ENCODE measurements around the gene RHOB. TPM values are rescaled to one million over a fixed set of nuclear protein-coding genes. Genes with fewer than 3 reads are reported as not detected.
A peak's percentile ranks its signal among the peaks of the same experiment; 100 is the strongest.

RHOB gene
- total RNA-seq, 1 donor from 2014 or later: 1,771 TPM

DNA sequence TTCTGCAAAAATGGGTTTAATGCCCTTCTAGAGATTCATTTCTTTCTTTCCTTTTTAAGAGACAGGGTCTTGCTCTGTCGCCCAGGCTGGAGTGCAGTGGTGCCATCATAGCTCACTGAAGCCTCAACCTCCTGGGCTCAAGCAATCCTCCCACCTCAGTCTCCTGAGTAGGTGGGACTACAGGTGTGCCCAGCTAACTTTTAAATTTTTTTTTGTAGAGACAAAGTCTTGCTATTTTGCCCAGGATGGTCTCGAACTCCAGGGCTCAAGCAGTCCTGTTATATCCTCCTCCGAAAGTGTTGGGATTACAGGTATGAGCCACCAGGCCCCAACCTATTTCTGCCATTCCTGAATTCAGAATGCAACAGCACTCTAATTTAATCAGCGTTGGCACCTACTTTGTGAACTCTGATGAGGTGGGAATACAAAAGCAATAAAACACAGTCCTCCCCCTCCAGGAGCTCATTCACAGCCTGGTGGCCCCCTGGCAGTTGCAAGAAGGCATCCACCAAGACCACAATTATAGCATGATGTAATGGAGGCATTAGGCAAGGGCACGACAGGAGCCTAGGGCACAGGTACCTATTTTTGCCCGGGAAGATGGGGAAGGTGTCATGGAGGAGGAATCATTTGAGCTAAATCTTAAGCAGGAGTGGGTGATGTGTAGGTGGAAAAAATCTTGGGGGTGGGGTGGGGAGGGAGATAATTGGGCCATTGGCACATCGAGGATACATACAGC lies 5.1 kb downstream of the RHOB start:
- Histone ChIP-seq H3K4me1 (peaks cover 47% of the 10 kb centered on the region), H3K4me3 (peak overlapping the region in 1 of 2 donors; percentile 16), H3K9me3 (no peaks in the 10 kb centered on the region), H3K36me3 (peaks cover 0 to 13% of the 10 kb centered on the region in 2 donors), H3K27me3 (no peaks in the 10 kb centered on the region), H3K27ac (peak overlapping the region; percentile 99)
- TF ChIP-seq, protein P1, sequence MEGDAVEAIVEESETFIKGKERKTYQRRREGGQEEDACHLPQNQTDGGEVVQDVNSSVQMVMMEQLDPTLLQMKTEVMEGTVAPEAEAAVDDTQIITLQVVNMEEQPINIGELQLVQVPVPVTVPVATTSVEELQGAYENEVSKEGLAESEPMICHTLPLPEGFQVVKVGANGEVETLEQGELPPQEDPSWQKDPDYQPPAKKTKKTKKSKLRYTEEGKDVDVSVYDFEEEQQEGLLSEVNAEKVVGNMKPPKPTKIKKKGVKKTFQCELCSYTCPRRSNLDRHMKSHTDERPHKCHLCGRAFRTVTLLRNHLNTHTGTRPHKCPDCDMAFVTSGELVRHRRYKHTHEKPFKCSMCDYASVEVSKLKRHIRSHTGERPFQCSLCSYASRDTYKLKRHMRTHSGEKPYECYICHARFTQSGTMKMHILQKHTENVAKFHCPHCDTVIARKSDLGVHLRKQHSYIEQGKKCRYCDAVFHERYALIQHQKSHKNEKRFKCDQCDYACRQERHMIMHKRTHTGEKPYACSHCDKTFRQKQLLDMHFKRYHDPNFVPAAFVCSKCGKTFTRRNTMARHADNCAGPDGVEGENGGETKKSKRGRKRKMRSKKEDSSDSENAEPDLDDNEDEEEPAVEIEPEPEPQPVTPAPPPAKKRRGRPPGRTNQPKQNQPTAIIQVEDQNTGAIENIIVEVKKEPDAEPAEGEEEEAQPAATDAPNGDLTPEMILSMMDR (IDR thresholded peaks at IDR 0.05): no peak
- TF ChIP-seq POLR2AphosphoS5 (IDR thresholded peaks at IDR 0.05; ENCODE audit: insufficient read depth in 1 of 2, low read depth in 1 of 2) (no peak), POLR2A (IDR thresholded peaks at IDR 0.05) (no peak)
- DNase-seq (ENCODE audit: extremely low spot score in 2 of 2): peak; percentile 67 to 86
- intact Hi-C loops (cut with DNase I): no loop called here

DNA sequence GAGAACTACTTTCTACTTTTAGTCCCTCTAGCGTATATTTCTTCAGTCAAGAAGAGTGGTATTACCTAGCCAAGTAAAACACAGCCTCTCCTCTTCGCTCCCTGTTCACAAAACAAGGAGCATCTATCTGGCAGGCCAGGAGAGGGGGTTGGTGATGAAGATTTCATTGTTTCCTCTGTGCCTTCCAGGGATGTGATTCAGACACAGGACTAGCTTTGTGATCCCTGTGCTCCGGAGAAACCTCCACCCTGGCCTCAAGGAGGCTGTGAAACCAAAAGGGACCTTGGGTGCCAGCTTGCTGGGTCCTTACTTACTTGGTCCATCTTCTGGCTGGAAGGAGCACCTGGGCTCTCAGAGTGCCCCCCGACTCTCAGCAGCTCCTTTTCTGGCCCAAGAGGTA lies 5.7 kb downstream of the RHOB start:
- Histone ChIP-seq H3K4me3 (no peak overlapping the region), H3K27ac (peak overlapping the region; percentile 99), H3K36me3 (peaks cover 0 to 13% of the 10 kb centered on the region in 2 donors), H3K27me3 (no peaks in the 10 kb centered on the region), H3K4me1 (peaks cover 53% of the 10 kb centered on the region), H3K9me3 (no peaks in the 10 kb centered on the region)
- TF ChIP-seq POLR2A (IDR thresholded peaks at IDR 0.05) (no peak), POLR2AphosphoS5 (IDR thresholded peaks at IDR 0.05; ENCODE audit: insufficient read depth in 1 of 2, low read depth in 1 of 2) (no peak)
- intact Hi-C loops (cut with DNase I): no loop called here
- peak; percentile 88 to 91 for DNase-seq (ENCODE audit: extremely low spot score in 2 of 2)

DNA sequence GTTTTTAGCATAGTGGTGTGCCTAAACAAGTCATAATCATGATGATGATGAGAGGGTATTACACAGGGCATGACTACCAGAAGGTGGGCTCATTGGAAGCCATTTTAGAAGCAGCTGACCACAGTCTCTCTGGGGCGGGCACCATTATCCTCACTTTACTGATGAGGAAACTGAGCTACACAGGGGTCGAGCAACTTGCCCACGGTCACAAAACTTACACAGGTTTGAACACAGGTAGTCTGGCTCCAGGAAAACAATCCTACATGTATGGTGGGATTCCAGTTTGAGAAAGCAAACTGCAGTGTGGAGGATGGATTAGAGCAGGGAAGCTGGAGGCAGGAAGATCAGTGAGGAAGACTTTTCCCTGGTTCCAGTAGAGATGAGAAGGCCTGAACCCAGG lies 6.2 kb downstream of the RHOB start:
- intact Hi-C loops (cut with DNase I): no loop called here
- no peak overlapping the region for H3K4me3 ChIP-seq
- peak; percentile 25 to 82 for DNase-seq (ENCODE audit: extremely low spot score in 2 of 2)
- H3K27me3 ChIP-seq: no peaks in the 10 kb centered on the region
- peaks cover 0 to 8% of the 10 kb centered on the region in 2 donors for H3K36me3 ChIP-seq
- peaks cover 58% of the 10 kb centered on the region for H3K4me1 ChIP-seq
- no peak overlapping the region for H3K27ac ChIP-seq
- TF ChIP-seq, protein P1 (IDR thresholded peaks at IDR 0.05): no peak
- TF ChIP-seq POLR2AphosphoS5 (IDR thresholded peaks at IDR 0.05; ENCODE audit: insufficient read depth in 1 of 2, low read depth in 1 of 2) (no peak), POLR2A (IDR thresholded peaks at IDR 0.05) (no peak)
- no peaks in the 10 kb centered on the region for H3K9me3 ChIP-seq

DNA sequence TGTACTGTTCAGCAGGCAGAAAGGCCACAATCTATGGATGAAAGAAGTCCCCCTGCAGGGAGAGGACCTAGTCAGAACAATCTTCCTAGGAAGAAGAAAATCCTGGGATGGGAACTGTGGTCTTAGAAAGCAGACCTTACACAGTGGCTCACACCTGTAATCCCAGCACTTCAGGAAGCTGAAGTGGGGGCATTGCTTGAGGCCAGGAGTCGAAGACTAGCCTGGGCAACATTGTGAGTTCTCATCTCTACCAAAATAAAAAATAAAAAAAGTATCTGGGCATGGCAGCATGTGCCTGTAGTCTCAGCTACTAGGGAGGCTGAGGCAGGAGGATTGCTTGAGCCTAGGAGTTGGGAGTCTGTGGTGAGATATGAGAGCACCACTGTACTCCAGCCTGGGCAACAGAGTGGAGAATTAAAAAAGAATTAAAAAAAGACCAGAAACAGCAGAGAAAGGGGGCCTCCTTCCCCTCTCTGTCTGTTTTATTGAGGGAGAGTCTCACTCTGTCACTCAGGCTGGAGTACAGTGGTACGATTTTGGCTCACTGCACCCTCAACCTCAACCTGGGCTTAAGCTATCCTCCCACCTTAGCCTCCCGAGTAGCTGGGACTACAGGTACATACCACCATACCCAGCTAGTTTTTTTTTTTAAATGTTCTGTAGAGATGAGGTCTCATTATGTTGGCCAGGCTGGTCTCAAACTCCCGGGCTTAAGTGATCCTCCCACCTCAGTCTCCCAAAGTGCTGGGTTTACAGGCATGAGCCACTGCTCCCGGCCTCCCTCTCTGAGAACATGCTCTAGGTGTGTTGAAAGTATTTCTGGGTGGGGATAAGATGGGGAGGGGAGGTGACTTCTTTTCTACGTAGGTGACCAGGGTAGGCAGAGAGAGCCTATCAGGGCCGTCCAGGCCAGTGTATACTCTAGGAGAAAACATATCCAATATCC lies 7.4 kb downstream of the RHOB start:
- TF ChIP-seq POLR2A (IDR thresholded peaks at IDR 0.05) (no peak), POLR2AphosphoS5 (IDR thresholded peaks at IDR 0.05; ENCODE audit: insufficient read depth in 1 of 2, low read depth in 1 of 2) (no peak)
- TF ChIP-seq, protein P1 (IDR thresholded peaks at IDR 0.05): no peak
- Histone ChIP-seq H3K36me3 (no peaks in the 10 kb centered on the region), H3K4me1 (peaks cover 71% of the 10 kb centered on the region), H3K27ac (peak overlapping the region; percentile 85), H3K27me3 (no peaks in the 10 kb centered on the region), H3K9me3 (no peaks in the 10 kb centered on the region), H3K4me3 (no peak overlapping the region)
- DNase-seq (ENCODE audit: extremely low spot score in 2 of 2): peak; percentile 31 to 83
- intact Hi-C loops (cut with DNase I): no loop called here

- DNase-seq (ENCODE audit: extremely low spot score in 2 of 2): peak in 1 of 2 donors; percentile 77
- no peaks in the 10 kb centered on the region for H3K36me3 ChIP-seq
- H3K4me1 ChIP-seq: peaks cover 73% of the 10 kb centered on the region
- intact Hi-C loops (cut with DNase I): no loop called here
- H3K27me3 ChIP-seq: no peaks in the 10 kb centered on the region
- peak overlapping the region; percentile 85 for H3K27ac ChIP-seq
- no peak for TF ChIP-seq POLR2AphosphoS5 (IDR thresholded peaks at IDR 0.05; ENCODE audit: insufficient read depth in 1 of 2, low read depth in 1 of 2)
- TF ChIP-seq, protein P1 (IDR thresholded peaks at IDR 0.05): no peak
- no peak for TF ChIP-seq POLR2A (IDR thresholded peaks at IDR 0.05)
- H3K4me3 ChIP-seq: no peak overlapping the region
- no peaks in the 10 kb centered on the region for H3K9me3 ChIP-seq
These were observed 8.3 kb downstream of the RHOB start for GRCh38 chr2:20455076-20455587.
